Measurements from ENCODE around the gene DIPK1A.

GRCh38 chr1:92926873-92927272, 34.4 kb downstream of the DIPK1A start:
- TF ChIP-seq CTCF (IDR thresholded peaks at IDR 0.05) = no peak
- TF ChIP-seq ZFX (IDR thresholded peaks at IDR 0.05; ENCODE audit: borderline replicate concordance) = no peak
